CD4-positive, alpha-beta T cell treated with Interleukin-6 for 4 hours (primary cell): Measurements from ENCODE around the gene GRP.
"Not testable (repeated sequence)": the region's sequence is repeated elsewhere in the genome, so short reads cannot be mapped to it uniquely, and the experiment has no call there.

Experiments used
- DNase-seq: peaks from one replicate; pipeline ENCODE4 v3.0.0-alpha.2; 2020; ENCODE audit warnings: mixed read lengths

GRP gene

DNA sequence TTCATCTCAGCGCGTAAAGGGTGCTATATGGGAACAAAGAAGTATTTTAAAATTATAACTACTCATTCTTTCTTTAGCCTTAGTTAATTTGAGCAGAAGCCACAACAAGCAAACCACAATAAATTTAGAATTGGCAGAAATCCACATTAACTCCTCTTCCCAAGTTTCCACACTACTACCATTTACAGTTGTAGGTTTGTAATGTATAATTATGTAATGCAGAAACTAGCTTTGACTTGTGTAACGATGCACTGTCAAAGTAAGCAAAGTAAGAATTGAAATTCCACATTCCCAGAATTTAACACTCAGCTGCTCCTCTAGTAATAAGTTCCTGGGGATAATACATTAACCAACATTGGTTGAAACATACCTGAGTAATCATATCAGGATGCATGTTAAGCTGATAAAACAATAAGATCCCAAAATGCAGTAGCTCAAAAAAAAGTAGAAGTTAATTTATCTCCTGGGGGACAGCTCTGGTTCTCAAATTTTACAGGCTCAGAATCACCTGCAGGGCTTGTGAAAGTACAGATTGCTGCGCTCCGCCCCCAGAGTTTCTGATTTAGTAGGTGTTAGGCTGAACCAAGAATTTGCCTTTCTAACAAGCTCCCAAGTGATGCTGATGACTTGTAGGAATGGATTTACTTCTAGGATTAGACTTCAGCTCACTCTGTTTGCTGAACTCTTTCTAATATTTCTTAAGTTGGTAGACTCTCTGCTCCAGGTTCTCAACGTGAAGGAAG is 9.9 kb downstream of the GRP start:
- no peak for DNase-seq

DNA sequence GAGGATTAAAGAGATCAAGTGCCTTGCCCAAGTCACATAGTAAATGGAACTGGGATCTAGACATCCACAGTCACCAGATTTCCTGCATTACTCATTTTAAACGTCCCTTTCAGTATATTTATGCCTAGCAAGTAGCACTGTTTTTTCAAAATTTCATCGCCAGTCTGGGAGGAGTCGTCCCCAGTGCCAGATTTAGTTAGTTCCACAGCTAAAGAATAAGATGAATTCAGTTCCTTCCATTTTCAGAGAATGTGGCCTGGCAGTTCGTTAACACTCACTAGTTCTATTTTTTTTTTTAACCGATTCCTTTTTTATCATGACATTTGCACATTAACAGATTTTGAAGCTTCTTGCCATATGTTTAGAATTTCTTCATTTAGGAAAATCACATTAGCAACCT is 11.2 kb downstream of the GRP start:
- DNase-seq, result no peak

DNA sequence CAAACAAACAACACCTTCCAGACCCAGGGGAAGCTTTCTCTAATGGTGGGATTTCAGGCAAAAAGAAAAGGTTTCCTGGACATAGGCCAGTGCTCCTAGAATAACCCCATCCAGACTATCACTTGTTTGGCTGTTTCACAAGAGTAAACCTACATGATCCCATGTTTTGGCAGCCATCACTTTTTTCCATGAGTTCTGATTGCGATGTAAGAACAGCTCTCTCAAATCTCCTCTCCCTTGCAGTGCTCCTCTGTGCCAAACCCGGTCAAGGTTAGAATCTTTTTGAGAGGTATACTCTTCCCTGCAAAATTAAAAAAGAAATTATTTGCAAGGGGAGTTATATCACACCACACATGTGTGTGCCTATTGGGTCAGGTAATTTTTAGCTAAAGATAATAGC is 11.9 kb downstream of the GRP start:
- no peak for DNase-seq

DNA sequence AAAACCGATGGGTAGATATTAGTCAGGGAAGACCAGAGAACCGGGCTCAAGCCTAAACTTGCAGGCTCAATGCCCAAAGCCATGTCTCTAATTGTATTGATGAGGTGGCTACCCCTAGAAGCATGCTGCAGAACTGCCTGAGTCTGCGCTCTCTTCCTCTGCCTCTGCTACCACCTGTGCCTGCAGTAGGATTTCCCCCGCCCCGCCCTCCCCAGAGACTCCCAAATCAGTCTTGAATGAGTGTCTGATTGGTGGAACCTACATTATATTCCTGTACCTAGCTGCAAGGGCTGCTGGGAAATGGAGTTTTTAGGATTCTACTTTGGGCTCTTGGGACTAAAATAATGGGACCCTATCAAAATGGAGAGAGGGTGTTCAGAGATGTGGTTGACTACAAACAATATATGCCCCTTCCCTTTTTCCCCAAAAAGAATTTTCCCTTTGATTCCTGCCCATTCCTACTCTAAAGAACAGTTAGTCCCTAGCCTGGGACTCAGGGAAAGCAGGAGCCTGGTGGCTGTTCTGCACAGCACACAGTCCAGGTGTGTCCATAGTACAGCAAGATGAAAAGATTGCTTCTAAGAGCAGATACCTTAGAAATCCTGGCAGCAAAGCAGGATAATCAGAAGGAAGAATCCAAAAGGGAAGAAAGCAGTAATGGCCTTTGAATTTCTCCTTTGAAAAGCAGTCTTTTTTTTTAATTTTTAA is 12.5 kb downstream of the GRP start:
- no peak for DNase-seq

DNA sequence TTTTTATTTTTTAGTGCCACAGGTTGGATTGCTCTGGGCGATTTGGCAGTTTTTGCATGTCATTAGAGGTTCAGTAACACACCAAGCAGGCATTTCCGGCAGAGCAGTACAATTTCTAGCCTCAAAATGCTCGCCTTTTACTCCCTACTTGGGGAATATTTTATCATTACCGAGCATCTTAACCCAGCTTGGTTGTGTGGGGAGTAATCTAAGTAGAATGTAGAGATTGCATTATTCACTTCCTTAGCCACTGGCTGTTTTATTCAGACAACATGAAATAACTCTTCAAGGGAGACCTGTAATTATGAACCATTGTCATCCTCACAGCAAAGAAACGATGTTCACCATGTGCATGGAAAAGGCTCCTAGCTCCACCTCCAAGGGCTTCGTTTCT is 13.1 kb downstream of the GRP start:
- no peak for DNase-seq

DNA sequence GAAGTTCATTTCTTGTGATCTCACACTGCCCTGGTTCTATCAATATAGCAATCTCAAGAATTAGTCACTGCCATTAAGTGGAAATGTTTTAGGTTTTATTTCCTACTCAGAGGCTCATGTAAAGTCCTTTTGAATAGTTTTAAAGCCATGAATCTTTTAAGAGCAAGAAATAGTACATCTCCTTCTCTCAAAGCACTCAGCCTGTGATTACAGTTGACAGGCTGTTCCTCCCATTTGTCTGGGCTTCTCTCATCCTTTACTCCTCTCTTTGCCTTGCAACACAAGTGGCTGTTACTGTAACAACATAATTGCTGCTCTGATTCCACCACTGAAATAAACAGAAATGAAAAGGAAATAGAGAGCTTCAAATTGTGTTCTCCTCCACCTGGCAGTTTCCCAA is 18.4 kb downstream of the GRP start:
- DNase-seq, result no peak

DNA sequence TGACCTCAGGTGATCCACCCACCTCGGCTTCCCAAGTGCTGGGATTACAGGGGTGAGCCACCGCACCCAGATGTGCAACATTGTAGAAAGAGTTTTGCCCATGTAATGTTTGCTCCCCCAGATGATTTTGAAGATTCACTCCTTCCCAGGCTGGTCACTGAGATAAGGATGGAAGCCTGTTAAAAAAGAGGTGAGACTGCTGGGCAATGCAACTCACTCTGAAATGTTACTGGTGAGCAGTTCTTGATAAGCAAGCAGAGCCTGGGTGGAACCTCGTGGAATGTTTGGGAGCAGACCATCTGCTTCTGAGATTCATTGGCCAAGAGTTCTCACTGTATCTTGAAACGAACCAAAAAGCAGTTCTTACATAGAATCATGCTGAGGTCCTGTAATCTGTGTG is 19.7 kb downstream of the GRP start:
- no peak for DNase-seq

DNA sequence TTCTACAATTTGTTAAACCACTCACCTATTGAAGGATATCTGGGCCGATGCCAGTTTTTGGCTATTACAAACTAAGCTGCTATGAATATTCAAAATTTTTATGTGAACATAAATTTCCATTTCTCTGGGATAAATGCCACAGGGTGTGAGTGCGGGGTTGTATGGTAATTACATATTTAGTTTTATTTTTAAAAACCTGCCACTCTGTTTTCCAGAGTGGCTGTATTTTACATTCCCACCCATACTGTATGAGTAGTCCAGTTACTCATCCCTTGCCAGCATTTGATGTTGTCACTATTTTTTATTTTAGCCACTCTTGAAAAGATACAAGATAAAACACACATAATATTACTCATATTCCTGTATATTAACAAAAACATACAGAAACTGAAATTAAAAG is 22.9 kb downstream of the GRP start:
- no peak for DNase-seq

DNA sequence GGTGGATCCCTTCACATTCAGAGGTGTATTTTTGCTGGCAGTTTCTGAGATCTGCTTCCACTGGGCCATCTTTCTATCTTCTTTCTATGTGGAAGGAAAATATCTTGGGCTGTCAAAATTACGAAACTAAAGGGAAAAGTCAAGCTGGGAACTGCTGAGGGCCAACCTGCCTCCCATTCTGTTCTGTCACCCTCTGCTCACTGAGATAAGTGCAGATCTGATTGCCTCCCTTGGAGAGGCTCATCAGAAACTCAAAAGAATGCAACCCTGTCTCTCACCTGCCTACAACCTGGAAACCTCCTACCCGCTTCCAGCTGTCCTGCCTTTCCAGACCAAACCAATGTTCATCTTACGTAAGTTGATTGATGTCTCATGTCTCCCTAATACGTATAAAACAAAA is 26.8 kb downstream of the GRP start:
- DNase-seq, result no peak

DNA sequence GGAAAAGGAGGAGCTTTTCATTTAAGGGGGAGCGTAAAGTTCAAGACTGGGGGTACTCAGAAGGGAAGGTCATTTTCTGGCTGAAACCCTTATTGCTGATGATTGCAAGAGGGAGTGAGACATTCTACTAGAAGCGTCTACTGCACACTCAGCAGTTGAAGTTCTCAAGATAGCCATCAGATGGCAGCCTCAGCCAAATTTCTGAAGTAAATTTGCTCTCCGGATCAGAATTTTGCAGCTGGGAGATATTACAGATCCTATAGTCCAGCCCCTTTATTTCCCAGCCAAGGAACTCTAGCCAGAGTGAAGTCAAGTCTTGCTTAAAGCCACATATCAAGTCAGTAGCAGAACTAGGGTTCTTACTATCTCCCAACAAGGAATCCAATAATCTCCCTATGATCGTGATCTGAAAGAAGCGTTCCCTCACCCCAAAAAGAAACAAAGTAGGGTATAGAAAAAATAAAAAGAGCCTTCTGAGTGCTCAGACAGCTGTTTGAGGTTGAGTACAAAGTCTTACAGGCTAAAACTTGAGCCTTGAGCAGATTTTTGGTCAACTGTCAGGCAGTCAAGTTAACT is 29.3 kb downstream of the GRP start:
- peak; percentile 34 for DNase-seq

DNA sequence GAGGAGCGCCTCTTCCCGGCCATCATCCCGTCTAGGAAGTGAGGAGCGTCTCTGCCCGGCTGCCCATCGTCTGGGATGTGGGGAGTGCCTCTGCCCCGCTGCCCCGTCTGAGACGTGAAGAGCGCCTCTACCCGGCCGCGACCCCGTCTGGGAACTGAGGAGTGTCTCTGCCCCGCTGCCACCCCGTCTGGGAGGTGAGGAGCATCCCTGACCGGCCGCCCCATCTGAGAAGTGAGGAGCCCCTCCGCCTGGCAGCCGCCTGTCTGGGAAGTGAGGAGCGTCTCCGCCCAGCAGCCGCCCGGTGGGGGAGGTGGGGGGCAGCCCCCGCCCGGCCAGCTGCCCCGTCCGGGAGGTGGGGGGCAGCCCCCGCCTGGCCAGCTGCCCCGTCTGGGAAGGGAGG is 35.5 kb downstream of the GRP start:
- DNase-seq, result not testable (repeated sequence)

DNA sequence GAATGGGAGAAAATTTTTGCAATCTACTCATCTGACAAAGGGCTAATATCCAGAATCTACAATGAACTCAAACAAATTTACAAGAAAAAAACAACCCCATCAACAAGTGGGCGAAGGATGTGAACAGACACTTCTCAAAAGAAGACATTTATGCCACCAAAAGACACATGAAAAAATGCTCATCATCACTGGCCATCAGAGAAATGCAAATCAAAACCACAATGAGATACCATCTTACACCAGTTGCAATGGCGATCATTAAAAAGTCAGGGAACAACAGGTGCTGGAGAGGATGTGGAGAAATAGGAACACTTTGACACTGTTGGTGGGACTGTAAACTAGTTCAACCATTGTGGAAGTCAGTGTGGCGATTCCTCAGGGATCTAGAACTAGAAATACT is 41.9 kb downstream of the GRP start:
- DNase-seq, result not testable (repeated sequence)

DNA sequence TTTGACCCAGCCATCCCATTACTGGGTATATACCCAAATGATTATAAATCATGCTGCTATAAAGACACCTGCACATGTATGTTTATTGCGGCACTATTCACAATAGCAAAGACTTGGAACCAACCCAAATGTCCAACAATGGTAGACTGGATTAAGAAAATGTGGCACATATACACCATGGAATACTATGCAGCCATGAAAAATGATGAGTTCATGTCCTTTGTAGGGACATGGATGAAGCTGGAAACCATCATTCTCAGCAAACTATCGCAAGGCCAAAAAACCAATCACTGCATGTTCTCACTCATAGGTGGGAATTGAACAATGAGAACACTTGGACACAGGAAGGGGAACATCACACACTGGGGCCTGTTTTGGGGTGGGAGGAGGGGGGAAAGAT is 42.3 kb downstream of the GRP start:
- not testable (repeated sequence) for DNase-seq

DNA sequence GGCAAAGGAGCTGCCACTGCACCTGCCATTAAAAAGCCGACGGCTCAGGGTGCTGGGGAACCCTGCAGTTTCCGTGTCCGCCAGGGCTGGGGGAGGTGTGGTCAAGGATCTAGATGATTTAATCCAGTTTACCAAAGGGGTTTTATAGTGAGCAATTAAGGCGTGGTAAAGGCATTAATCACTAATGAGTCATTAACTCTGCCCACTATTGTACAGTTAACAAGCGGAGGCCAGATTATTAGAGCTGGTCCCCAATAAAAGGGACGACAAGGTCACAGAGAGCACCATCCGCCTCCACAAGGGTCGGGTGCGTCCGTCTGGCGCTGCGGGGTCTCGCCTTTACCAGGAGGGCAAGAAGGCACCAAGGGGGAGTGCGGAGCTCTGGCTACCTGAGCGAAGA is 43.7 kb downstream of the GRP start:
- no peak for DNase-seq

DNA sequence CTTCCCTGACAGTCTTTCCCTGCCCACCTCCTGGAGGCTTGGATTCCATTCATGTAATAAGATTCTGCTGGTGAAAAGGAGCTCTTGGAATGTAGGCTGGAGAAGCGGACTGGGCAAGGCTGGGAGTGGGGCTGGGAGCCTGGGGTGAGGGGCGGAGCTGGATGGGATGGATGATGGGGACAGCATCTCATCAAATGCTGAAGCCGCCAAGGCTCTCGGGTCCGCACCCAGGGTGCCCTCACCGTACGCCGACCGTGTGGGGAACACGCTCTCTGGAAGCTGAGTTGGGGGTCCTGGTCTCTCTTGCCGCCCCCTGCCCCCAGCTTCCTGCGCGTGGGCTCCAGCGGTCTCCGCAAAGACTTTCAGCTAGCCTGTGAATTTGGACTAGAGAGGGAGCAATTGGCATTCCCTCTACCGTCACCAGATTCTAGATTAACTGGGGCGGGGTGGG is 44.2 kb downstream of the GRP start:
- no peak for DNase-seq

DNA sequence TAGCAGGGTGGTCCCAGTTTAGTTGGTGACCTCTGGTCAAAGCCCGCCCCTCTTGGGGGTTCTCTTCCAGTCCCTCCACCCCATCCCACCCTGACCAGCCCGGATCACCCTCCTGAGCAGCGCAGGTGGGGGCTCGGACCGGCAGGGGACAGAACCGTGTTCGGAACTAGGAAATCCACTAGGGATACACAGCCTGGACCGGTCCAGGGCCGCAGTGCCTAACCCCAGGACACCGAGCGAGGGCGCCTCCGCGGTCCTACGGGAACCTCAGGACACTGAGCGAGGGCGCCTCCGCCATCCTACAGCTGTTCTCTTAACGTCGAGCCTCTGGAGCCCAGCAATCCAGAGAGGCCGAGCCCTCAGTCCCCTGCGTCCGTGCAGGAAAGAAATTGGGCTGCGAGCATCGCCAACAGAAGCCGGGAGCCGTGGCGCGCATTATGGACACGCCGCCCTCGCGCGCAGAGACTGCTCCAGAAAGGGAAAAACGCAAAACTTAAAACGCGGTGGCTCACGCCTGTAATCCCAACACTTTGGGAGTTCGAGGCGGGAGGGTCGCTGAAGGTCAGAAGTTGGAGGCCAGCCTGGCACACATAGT is 44.8 kb downstream of the GRP start:
- DNase-seq, result no peak

DNA sequence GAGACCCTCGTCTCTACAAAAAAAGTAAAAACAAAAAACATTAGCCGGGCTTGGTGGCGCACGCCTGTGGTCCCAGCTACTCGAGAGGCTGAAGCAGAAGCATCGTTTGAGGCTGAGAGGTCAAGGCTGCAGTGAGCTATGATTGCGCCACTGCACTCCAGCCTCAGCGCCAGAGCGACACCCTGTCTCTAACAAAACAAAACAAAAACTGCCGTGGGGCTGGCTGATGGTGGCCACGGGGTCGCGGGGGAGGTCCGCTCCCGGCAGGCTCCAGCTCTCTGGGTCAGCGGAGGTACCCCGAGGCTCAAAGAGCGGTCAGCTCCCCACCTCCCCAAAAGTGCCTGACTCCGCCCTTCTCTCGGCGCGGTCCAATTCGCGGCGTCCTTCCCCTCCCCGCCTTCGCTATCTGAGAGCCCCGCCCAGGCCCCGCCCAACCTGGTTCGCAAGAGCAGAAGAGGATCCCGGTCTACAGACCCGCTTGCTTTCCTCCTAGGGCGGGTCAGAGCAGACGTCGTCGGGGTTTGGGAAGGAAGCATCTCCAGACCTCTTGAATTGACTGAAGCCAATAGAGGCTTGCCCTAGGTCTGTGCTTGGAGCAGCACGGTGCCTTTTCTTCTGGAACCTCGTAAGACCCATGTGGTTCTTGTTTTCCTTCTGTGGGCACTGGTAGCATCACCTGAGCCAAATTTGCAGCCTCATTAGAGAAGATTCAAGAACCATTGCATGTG is 45.5 kb downstream of the GRP start:
- no peak for DNase-seq

DNA sequence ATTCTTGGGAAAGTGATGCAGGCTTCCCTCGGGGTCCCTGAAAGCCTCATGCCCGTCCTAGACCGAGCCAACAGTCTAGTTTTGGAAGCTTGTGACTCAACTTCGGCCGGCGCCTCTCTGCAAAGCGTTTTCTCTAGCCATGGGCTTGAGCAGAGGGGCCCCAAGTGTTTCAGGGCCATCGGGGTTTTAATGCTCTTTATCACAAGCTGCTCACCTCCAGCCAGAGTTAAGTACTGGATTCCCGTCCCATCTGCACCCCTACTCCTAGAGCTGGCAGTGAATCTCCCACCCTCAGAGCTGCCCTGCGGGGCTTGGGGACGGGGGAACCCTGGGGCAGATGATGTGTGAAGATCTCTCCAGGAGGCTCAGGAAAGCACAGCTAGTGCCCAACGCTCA is 46.0 kb downstream of the GRP start:
- no peak for DNase-seq

DNA sequence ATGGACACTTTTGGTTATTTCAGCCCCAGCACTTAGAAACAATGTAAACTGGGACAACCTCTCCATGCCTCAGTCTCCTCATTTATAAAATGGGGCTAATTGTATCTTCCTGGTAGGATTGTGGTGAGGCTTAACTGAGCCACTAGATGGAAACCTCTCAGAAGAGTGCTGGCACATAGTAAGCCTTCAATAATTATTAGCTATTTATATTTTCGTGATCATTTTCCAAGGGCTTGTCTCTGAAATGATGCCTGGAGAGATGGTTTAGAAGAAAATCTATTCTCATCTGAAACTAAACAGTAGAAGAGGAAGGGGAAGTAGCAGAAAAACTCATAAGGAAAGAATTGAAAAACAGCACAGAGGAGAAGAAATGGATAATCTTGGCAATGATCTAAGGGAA is 46.5 kb downstream of the GRP start:
- DNase-seq, result no peak

DNA sequence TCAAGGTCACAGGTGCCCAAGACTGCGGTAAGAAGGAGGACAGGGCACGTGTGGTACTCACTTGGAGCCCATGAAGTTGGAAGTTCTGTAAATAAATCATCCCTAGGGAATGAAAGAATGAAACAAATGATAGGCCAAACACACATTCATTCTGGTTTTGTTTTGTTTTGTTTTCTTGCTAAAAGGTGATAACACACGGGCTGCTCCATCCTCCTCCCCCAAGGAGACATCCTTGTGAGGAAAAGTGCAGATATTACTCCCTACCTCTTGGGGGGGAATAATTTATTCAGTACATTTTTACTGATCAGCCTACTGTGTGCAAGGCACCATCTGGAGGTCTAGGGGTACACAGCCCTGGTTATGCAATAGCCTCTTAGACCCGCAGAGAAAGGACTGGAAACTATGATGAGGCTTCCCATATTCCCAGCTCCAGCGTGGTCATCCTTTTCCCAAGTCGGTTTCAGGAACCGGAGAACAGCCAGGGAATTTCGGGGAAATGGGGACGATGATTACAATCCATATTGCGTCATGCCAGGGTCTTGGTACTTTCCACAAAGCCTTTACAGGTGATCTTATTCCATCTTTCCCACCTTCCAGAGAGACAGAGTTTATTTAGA is 47.0 kb downstream of the GRP start:
- no peak for DNase-seq

DNA sequence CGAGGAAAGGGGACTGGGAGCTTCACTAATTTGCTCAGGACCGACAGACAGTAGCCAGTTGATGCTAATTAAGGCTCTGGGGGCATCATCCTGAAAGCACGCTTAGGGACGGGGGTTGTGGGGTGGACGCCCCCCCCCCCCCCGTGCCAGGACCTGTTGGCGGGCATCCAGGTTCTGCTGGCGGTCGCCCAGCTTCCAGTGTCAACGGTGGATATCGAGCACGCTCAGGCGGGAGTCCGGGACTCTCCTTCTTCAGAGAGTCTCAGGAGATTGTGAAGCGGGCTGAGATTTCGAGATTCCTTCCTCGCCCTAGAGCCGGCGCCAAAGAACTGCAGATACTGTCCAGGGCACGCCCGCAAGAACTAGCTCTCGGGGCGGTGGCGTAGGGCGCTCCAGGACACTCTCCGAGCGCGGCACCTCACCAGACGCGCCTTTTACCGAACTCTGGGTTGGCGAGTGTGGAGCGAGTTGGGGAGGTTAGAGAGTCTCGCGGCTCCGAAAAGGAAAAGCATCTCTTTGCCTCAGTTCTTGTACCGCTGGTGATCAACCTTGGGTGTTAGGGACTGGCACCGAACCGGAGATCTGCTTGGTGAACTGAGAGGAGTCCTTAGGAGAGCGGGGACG is 47.7 kb downstream of the GRP start:
- DNase-seq, result no peak

DNA sequence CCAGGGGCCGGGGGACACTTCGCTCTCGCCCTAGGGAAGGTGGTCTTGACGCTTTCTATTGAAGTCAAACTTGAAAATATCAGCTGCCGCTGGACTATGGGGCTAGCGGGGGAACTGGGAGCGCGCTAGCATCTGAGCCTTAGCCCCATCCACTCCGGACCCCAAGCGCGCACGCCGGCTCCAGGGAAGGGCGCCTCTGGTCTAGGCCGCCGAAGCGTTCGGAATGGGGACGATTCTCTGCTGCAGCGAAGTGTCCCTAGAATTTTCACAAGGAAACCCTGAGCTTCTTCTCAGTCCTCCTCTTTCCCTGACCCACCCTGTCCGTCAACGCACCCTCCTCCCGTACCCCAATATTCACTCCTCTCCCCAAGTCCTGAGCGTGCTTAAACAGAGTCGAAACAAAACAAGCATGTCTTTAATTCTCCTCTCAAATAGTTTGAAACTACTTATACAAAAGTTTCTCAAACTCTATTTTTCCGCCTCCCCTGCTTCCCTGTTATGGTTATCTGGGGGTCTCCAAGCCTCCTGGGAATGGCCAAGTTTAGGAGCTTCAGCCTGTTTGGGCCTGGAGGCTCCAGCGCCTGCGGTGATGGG is 48.3 kb downstream of the GRP start:
- DNase-seq, result no peak
